Caco-2 (cell line): Measurements from ENCODE around the gene CD160. TPM values are rescaled to one million over a fixed set of nuclear protein-coding genes. Genes with fewer than 3 reads are reported as not detected.

Experiments
- BruUV-seq: library from RNA; stranded (reverse); fragments of 400-500 nt; replicated peaks from 2 replicates; lab custom pipeline; 2021; lab: Mats Ljungman, UMichigan
- CTCF ChIA-PET: fragments of 300-600 bp; sonication (Branson Sonifier 250); formaldehyde crosslinking; loops from one replicate; lab custom pipeline; 2022; ENCODE audit warnings: antibody characterized with exemption; lab: Charles Lee
- POLR2A ChIA-PET: fragments of 300-600 bp; sonication (Branson Sonifier 250); formaldehyde crosslinking; loops from one replicate; lab custom pipeline; 2022; ENCODE audit warnings: antibody characterized with exemption; lab: Charles Lee
- DNase-seq, 2 experiments: peaks; one replicate each; pipeline versions ENCODE4 v3.0.0 to v3.0.0-alpha.2; 2020 to 2022
- H3K27me3 ChIP-seq: replicated peaks from 2 replicates; pipeline ENCODE4 v1.6.0; 2011; ENCODE audit warnings: low read length; ENCODE audit not compliant: control insufficient read depth, insufficient read depth
- H3K36me3 ChIP-seq: 2 replicates; pipeline ENCODE4 v1.5.1; 2011; ENCODE audit warnings: low read length; ENCODE audit not compliant: control insufficient read depth, insufficient read depth
- H3K4me1 ChIP-seq: fragments of 250-450 bp; sonication (Bioruptor Pico); 2 replicates; pipeline ENCODE4 v1.5.1; 2020; ENCODE audit warnings: mild to moderate bottlenecking
- H3K4me3 ChIP-seq: 2 replicates; pipeline ENCODE4 v1.5.1; 2011; ENCODE audit warnings: low read depth, mild to moderate bottlenecking, control low read depth, low read length
- H3K9me3 ChIP-seq: fragments of 250-450 bp; sonication (Bioruptor Pico); 2 replicates; pipeline ENCODE4 v1.5.1; 2020; ENCODE audit warnings: mild to moderate bottlenecking, moderate library complexity
- H3K27ac Mint-ChIP-seq: one replicate; pipeline ENCODE4 v1.8.0; 2022; ENCODE audit warnings: mixed read lengths; ENCODE audit not compliant: unreplicated experiment
- H3K27me3 Mint-ChIP-seq: one replicate; pipeline ENCODE4 v1.8.0; 2022; ENCODE audit warnings: mixed read lengths; ENCODE audit not compliant: insufficient read depth, unreplicated experiment
- H3K36me3 Mint-ChIP-seq: one replicate; pipeline ENCODE4 v1.8.0; 2022; ENCODE audit warnings: mild to moderate bottlenecking, mixed read lengths; ENCODE audit not compliant: insufficient read depth, unreplicated experiment
- H3K4me1 Mint-ChIP-seq: one replicate; pipeline ENCODE4 v1.8.0; 2022; ENCODE audit warnings: low read depth, mixed read lengths; ENCODE audit not compliant: unreplicated experiment
- H3K4me3 Mint-ChIP-seq: one replicate; pipeline ENCODE4 v1.8.0; 2022; ENCODE audit warnings: mild to moderate bottlenecking, moderate library complexity, mixed read lengths; ENCODE audit not compliant: unreplicated experiment
- H3K9me3 Mint-ChIP-seq: one replicate; pipeline ENCODE4 v1.8.0; 2022; ENCODE audit warnings: mixed read lengths; ENCODE audit not compliant: unreplicated experiment
- CTCF ChIP-seq, 2 experiments: fragments of 200-600 bp in 1 of 2; IDR thresholded peaks; 1 replicate in 1 of 2; 2 replicates in 1 of 2; pipeline versions ENCODE4 v1.5.1 to v1.8.0; 2011 to 2022; ENCODE audit warnings: antibody characterized with exemption in 1 of 2, control low read depth in 1 of 2, inconsistent platforms in 1 of 2, low read depth in 1 of 2, low read length in 1 of 2, mild to moderate bottlenecking in 1 of 2, moderate library complexity in 1 of 2; ENCODE audit not compliant: insufficient read depth in 1 of 2, severe bottlenecking in 1 of 2, unreplicated experiment in 1 of 2
- intact Hi-C: fragments of 100-400 bp; cut with micrococcal nuclease; formaldehyde crosslinking; loops from one replicate; pipeline ENCODE4 v1.10.0; 2022; ENCODE audit not compliant: unreplicated experiment
- total RNA-seq: library from RNA; stranded (reverse); gene quantifications from 2 replicates; pipeline ENCODE4 v1.2.3, GENCODE V29; 2022

The CD160 gene
- total RNA-seq, 1 experiment from 2014 or later = 0.20 TPM

- Mint-ChIP-seq H3K9me3 (no peaks in the 10 kb centered on the region), H3K27me3 (no peaks in the 10 kb centered on the region), H3K4me1 (peaks cover under 1% of the 10 kb centered on the region), H3K4me3 (no peak overlapping the region), H3K36me3 (peaks cover 39% of the 10 kb centered on the region), H3K27ac (no peak overlapping the region)
- Histone ChIP-seq H3K9me3 (peaks cover 22% of the 10 kb centered on the region), H3K27me3 (no peaks in the 10 kb centered on the region), H3K4me3 (no peak overlapping the region), H3K36me3 (peaks cover 2% of the 10 kb centered on the region), H3K4me1 (peaks cover 18% of the 10 kb centered on the region)
- TF ChIP-seq CTCF (IDR thresholded peaks at IDR 0.05; ENCODE audit: insufficient read depth in 1 of 2, low read depth in 1 of 2, low read length in 1 of 2, severe bottlenecking in 1 of 2, unreplicated experiment in 1 of 2) = no peak
- ChIA-PET POLR2A (no interaction called here), CTCF (no interaction called here)
- no peak for DNase-seq
- intact Hi-C loops = no loop called here
- no TSS peak for BruUV-seq
These were observed 38.1 kb downstream of the CD160 start for GRCh38 chr1:145757420-145757819.

- peaks cover 6% of the 10 kb centered on the region for H3K4me1 Mint-ChIP-seq
- Histone ChIP-seq H3K4me3 (no peak overlapping the region), H3K27me3 (no peaks in the 10 kb centered on the region), H3K9me3 (peaks cover 22% of the 10 kb centered on the region), H3K4me1 (peaks cover 25% of the 10 kb centered on the region), H3K36me3 (peaks cover 2% of the 10 kb centered on the region)
- no peak overlapping the region for H3K27ac Mint-ChIP-seq
- CTCF ChIA-PET = no interaction called here
- POLR2A ChIA-PET = no interaction called here
- H3K36me3 Mint-ChIP-seq = peaks cover 39% of the 10 kb centered on the region
- H3K27me3 Mint-ChIP-seq = no peaks in the 10 kb centered on the region
- H3K4me3 Mint-ChIP-seq = no peak overlapping the region
- H3K9me3 Mint-ChIP-seq = no peaks in the 10 kb centered on the region
- no TSS peak for BruUV-seq
- no peak for TF ChIP-seq CTCF (IDR thresholded peaks at IDR 0.05; ENCODE audit: insufficient read depth in 1 of 2, low read depth in 1 of 2, low read length in 1 of 2, severe bottlenecking in 1 of 2, unreplicated experiment in 1 of 2)
- DNase-seq = no peak
- intact Hi-C loops = no loop called here
These were observed 38.8 kb downstream of the CD160 start for GRCh38 chr1:145758116-145758515.

- H3K4me3 Mint-ChIP-seq = no peak overlapping the region
- DNase-seq = no peak
- H3K27ac Mint-ChIP-seq = no peak overlapping the region
- CTCF ChIA-PET = no interaction called here
- peaks cover 22% of the 10 kb centered on the region for H3K9me3 ChIP-seq
- no peaks in the 10 kb centered on the region for H3K27me3 ChIP-seq
- no peaks in the 10 kb centered on the region for H3K9me3 Mint-ChIP-seq
- H3K36me3 Mint-ChIP-seq = peaks cover 40% of the 10 kb centered on the region
- no peak overlapping the region for H3K4me3 ChIP-seq
- H3K4me1 ChIP-seq = peaks cover 29% of the 10 kb centered on the region
- POLR2A ChIA-PET = no interaction called here
- peaks cover 6% of the 10 kb centered on the region for H3K4me1 Mint-ChIP-seq
- intact Hi-C loops = no loop called here
- no peaks in the 10 kb centered on the region for H3K27me3 Mint-ChIP-seq
- BruUV-seq = no TSS peak
- peaks cover 2% of the 10 kb centered on the region for H3K36me3 ChIP-seq
- TF ChIP-seq CTCF (IDR thresholded peaks at IDR 0.05; ENCODE audit: insufficient read depth in 1 of 2, low read depth in 1 of 2, low read length in 1 of 2, severe bottlenecking in 1 of 2, unreplicated experiment in 1 of 2) = no peak
These were observed 39.3 kb downstream of the CD160 start for GRCh38 chr1:145758575-145758974.
